NCI-H345 treated with DMSO at 0.1 percent for 48 hours (cell line): ENCODE measurements around the gene KRTAP2-2.

Experiments
- DNase-seq: peaks from one replicate; lab custom pipeline; 2025; ENCODE audit not compliant: unreplicated experiment; lab: John Stamatoyannopoulos, UW

The KRTAP2-2 gene

DNA sequence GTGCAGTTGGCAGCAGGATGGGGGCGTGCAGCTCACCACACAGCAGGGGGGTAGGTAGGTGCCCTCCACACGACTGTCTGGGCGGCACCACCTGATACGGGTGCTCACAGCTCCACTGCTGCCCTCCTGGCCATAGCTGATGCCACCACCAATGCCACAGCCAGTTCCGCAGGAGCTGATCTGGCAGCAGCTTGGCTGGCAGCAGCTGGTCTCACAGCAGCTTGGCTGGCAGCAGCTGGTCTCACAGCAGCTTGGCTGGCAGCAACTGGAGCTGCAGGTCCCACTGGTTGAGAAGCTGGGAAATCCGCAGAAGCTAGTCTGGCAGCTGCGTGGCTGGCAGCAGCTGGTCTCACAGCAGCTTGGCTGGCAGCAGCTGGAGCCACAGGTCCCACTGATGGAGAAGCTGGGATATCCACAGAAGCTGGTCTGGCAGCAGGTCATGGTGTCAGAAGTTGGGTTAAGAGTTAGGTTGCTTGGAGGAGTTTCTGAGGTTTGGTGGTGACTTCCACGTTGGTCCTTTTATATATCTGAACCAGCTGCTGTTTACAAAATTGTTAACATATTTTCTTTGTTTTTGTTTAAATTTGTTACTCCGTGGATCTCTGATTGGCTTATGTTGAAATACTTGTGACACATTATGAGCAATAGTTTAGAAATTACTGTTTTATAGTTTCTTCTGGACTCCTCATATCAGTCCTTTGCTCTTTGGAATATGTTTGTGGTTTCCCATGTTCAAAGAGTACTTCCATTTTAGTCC lies 28.1 kb downstream of the KRTAP2-2 start, which contains the start of gene KRTAP1-5:
Gene KRTAP1-5 (minus strand): TSS at position 494 of the 757 bp plus-strand sequence. CDS start 53 bp downstream, at position 441.
- DNase-seq, result no peak

GRCh38 chr17:41024697-41025096 lies 30.3 kb downstream of the KRTAP2-2 start:
- DNase-seq, result no peak

GRCh38 chr17:41020336-41020735 lies 34.7 kb downstream of the KRTAP2-2 start:
- no peak for DNase-seq

DNA sequence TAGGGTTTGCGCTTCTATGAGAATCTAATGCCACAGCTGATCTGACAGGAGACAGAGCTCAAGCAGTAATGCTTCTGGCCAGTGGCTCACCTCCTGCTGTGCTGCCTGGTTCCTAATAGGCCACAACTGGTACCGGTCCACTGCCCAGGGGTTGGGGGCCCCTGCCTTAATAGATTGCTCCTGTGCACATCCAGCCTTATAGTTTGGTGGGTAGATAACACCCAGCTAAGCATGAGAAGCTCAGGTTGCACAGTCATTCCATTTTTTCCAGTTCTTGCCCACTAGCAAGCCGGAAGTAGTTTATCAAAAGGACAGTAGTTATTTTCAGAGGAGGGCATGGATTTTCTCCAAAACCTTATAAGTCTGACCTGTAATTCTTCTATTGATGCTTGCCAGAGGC lies 35.6 kb downstream of the KRTAP2-2 start:
- DNase-seq, result no peak

GRCh38 chr17:41018541-41018940 lies 36.5 kb downstream of the KRTAP2-2 start:
- no peak for DNase-seq

GRCh38 chr17:41016578-41017215 lies 38.3 kb downstream of the KRTAP2-2 start:
- DNase-seq, result no peak

GRCh38 chr17:41015454-41015853 lies 39.6 kb downstream of the KRTAP2-2 start:
- no peak for DNase-seq

- no peak for DNase-seq
Observed at GRCh38 chr17:41013606-41014005, 41.4 kb downstream of the KRTAP2-2 start.

- no peak for DNase-seq
Observed at GRCh38 chr17:41013181-41013580, 41.8 kb downstream of the KRTAP2-2 start.

DNA sequence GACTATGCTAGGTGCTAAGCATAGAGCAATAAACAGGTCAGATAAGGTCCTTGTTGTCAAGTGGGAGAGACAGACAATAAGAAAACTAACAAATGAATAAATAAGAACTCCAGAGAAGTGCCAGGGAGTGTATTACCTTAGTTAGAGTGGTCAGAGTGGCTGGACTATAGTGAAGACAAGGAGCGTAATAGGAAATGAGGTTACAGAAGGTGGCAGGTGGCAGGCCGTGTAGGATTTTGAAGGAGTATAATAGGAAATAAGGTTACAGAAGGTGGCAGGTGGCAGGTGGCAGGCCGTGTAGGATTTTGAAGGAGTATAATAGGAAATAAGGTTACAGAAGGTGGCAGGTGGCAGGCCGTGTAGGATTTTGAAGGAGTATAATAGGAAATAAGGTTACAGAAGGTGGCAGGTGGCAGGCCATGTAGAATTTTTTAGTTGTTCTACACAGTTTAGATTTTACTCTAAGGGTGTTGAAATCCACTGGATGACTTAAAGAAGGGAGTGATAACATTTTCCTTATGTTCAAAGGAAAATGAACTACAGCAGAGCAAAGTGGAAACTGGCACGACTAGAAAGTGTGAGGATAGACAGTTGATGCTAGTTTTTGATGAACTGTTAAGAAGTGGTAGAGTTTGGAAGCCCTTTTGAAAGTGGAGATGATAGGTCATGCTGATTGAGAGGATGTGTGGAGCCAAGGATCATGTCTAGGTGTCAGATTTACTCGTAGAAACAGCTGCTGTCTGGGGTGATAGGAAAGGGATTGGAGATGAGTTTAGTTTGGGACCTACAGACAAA lies 42.5 kb downstream of the KRTAP2-2 start:
- DNase-seq, result no peak

- no peak for DNase-seq
Observed at GRCh38 chr17:41010441-41010840, 44.6 kb downstream of the KRTAP2-2 start.

GRCh38 chr17:41009936-41010335 lies 45.1 kb downstream of the KRTAP2-2 start:
- DNase-seq, result no peak

DNA sequence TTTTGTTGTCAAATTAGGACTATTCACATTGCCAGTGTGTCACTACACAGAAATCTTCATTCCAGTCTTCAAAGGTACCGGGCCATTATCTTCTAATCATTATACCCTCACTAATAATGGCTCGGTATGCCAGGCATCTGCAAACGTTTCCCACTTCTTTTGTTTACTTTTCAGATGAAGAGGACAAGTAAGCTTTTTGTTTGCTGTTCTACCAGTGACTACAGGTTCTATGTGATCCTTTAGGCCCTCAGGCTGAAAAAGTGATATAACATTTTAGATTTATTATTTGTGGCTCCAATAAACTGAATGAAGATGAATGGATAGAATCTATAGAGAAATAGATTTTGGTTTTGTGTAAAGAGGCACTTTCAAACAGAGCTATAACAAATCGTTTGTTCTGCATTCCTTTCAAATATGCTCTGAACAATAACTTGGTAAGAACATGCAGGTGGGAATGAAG lies 45.7 kb downstream of the KRTAP2-2 start:
- peak; percentile 64 for DNase-seq

- DNase-seq, result peak; percentile 68
Observed at GRCh38 chr17:41008811-41009210, 46.2 kb downstream of the KRTAP2-2 start, which contains the start of gene KRTAP3-1. KRTAP3-1 (minus strand) TSS chr17:41009128; CDS start chr17:41009074, 54 bp downstream.
